GM15510 (cell line): ENCODE data around the gene SRRD.

Experiments used
- POLR2A ChIP-seq: IDR thresholded peaks from 3 replicates; pipeline ENCODE4 v1.6.1; 2011; ENCODE audit warnings: borderline replicate concordance; ENCODE audit not compliant: insufficient read length; ENCODE audit errors: extremely low read depth

The SRRD gene

DNA sequence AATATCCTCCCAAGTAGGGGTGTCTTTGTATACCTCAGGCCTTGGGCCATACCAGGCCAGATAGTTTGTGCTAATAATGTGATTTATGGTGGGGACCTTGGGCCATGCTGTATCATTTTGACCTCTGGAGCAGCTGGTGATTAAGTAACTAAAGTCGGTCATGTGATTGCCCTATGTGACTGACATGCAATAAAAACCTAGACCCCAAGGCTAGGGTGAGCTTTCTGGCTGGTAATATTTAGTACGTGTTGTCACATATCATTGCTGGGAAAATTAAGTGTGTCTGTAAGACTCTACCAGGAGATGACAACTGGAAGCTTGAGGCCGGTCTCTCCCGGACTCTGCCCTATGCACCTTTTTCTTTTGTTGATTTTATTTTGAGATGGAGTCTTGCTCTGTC lies 41.2 kb downstream of the SRRD start:
- no peak for TF ChIP-seq POLR2A

DNA sequence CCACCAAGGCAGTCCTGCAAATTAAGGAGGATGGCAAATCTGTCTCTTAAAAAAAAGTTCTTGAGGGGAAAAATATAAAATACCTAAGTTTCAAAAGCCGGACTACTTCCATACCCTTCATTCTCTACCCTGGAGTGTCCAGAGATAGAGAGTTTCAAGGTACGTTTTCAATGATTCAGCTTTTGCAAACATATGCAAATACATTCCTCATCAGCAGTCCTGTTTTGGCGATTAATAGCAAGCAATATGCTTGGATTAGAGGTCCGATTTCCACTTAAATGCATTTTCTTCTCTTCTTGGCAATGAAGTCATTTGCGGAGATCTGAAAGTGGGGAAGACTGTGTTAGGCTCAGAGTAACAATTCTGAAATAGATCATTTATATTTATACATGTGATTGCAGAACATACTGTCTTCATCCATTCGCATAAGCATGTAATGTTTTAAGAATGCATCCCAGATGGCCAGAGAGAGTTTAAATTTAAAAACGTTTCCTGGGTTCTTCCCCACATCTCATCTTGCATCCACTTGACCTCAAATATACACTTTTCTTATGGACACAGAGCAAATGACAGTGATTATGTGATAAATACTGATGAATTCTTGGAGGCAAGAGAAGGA lies 42.4 kb downstream of the SRRD start:
- no peak for TF ChIP-seq POLR2A

DNA sequence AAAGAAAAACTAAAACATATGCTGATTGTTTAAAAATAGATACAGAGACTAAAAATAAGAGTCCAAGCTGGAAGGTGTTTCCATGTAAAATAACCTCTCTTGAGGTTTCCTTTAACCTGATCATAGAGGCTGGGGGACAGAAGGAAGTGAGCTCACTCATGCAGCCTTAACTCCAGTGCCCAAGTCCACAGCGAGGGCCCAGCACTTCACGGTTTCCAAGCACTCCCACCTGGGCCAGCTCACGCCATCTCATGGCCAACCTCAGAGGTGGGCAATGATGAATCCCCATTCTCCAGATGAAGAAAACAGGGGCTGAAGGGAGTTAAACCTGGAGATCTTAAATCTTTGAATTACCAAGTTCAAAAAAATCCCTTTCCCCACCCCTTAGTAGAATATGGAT lies 43.5 kb downstream of the SRRD start:
- no peak for TF ChIP-seq POLR2A

DNA sequence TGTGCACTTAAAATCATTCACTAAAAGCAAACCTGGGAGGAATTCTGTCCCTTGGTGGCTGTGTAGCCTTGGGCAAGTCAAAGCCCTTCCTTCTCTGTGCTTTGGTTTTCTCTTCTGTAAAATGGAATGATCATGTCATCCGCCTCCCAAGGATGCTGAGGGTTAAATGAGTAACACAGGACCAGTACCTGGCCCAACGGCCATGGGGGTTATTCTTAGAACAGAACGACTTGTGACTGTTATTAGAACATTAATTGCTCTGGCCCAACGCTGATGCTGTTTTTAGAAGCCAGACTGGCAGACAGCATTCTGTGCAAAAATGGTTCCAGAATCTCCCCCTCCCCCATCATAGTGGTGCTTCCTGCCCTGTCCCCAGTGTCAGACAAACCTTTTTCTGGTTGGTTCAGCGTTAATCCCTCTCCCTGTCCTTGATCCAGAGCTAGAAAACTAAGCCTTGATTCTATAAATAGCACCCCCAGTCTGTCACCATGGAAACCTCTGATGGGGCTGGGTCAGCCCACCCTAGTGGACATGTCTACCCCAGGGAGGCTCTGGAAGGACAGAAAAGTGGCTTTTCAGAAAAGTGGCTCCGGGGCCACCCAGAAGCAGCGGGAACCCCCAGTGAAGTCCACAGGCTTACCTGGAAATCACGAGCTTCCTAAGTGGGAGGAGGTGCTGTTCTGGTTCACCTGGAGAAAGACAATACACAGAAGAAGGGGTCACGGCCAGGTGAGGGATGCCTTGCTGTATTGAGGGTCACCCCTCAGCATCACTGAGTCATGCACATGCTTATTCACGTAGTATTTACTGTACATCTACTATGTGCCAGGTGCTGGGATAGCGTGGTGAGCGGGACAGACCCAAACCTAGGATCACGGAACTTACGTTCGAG lies 44.1 kb downstream of the SRRD start:
- TF ChIP-seq POLR2A = no peak

DNA sequence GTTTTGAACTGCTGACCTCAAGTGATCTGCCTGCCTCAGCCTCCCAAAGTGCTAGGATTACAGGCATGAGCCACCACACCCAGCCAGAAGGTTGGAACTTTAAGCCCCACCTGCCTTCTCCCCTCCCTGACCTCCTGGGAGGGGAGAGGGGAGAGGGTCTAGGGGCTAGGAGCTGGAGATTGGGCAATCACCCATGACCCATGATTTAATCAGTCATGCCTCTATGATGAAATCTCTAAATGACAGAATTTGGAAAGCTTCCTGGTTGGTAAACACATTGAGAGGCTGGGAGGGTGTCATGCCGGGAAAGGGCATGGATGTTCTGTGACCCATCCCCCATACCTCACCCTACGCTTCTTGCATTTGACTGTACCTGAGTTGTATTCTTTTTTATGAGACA lies 45.7 kb downstream of the SRRD start:
- TF ChIP-seq POLR2A = no peak

DNA sequence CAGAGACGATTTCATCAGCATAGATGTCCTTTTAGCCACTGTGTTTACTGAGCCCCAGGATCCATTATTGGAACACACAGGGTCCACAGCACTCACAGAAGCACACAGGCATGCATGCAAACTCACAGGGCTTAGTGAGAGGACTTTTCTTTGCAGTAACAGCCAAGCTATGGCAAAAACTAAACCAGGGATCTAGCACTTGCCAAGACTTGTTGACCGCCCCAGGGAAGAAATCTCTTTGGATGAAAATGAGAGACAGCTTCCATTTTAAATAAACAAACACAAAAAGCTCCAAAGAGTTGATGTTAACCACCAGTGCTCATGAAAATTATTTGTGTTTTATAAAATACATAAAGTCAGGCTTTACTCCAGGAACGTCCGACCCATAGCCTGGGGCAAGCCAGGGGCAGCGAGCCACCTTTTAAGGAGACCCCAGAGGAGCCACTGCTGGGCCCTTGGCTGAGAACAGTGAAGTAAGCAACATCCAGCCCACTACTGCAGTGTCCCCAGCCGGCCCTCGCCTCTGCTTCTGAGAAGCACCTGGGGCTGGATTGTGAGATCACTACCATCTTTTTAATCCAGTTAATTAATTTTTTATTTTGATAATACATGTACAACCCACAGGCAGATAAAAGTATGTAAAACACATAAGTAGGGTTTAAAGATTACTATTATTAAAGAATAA lies 50.6 kb downstream of the SRRD start:
- no peak for TF ChIP-seq POLR2A

DNA sequence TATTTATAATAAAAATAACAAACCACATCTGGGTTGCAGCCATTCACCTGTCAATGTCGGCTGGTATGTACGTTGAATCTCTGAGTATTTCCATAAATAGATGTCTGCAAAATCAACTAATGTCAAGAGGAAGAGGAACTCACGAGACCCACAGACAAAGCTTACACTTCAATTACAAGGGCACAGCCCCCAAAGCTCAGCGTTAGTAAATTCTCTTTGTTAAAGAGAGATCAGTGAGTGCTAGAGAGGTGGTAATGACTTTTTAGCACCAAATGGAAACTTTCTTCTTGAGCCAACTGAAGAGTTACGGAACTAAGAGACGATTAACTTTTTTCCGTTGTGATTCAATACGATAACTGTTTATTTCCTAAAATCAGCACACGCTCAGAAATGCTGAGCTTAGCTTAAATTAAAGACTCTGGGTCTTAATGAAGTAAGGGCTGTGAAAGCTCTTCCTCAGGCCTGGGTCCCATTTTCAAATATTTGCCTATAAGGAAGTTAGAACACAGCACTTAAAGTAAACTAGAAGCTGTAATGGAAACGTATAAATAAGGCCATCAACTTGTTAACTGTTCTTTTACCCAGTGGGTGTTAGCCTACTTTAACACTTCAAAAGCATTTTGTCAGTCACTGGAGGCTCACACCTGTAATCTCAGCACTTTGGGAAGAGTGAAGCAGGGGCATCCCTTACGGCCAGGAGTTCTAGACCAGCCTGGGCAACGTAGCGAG lies 51.4 kb downstream of the SRRD start:
- no peak for TF ChIP-seq POLR2A

DNA sequence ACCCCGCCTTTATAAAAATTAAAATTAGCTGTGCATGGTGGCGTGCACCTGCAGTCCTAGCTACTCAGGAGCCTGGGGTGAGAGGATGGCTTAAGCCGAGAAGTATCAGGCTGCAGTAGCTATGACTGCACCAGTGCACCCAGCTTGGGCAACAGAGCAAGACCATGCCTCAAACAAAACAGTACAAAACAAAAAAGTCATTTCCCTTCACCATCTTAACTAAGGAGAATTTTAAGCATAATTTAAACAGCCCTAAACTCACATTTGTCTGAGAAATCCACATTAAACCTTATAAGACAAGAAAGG lies 51.9 kb downstream of the SRRD start:
- no peak for TF ChIP-seq POLR2A

DNA sequence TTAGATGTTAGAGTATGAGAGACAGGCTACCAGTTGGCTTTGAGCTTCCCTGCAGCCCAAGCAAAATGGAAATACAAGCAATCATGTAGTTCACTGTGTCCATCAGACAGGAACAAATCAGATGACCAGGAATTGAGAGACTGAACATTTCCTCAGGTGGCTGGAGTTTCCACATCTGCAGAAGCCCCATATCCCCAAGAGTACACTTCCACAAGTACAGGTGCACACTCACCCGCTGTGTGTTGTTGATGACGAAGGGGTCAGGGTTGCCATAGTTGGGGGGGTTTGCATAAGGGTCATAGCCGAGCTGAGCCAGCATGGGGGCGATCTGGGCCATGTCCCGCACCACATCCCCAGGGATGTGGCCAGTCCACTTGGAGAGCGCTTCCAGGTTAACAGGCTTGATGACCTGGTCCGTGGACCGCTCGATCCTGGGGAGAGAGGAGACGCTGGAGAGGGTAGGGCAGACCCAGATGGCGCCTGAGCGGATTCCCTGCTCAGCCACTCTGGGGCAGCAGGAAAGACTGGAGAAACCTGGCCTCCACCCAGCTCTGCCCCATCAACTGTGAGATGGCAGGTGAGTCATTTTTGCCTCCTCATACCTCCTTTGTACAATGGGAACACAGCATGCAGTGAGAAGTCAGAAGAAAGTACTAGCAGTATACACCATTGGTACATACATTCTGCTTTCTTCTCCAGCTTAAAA lies 52.5 kb downstream of the SRRD start:
- no peak for TF ChIP-seq POLR2A

DNA sequence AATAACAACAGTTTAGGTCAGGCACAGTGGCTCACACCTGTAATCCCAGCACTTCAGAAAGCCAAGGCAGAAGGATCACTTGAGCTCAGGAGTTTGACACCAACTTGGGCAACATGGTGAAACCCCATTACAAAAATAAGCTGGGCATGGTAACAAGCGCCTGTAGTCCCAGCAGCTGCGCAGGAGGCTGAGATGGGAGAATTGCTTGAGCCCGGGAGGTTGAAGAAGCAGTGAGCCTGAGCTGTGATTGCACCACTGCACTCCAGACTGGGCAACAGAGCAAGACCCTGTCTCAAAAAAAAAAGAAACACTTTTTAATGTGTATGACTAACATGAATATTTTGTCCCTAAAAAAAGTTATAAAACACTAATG lies 53.1 kb downstream of the SRRD start:
- TF ChIP-seq POLR2A = no peak

DNA sequence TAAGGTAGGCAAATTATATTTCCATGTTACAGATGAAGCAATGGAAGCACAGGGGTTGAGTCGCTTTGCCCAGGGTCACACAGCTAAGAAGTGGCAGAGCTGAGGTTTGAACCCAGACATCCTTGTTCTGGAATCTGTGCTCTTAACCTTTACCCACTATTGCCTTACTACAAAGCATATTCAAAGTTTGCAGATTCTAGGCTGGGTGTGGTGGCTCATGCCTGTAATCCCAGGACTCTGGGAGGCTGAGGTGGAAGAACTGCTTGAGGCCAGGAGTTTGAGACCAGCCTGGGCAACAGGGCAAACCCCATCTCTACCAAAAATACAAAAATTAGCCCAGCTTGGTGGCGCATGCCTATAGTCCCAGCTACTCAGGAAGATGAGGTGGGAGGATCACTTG lies 56.4 kb downstream of the SRRD start:
- TF ChIP-seq POLR2A = no peak

DNA sequence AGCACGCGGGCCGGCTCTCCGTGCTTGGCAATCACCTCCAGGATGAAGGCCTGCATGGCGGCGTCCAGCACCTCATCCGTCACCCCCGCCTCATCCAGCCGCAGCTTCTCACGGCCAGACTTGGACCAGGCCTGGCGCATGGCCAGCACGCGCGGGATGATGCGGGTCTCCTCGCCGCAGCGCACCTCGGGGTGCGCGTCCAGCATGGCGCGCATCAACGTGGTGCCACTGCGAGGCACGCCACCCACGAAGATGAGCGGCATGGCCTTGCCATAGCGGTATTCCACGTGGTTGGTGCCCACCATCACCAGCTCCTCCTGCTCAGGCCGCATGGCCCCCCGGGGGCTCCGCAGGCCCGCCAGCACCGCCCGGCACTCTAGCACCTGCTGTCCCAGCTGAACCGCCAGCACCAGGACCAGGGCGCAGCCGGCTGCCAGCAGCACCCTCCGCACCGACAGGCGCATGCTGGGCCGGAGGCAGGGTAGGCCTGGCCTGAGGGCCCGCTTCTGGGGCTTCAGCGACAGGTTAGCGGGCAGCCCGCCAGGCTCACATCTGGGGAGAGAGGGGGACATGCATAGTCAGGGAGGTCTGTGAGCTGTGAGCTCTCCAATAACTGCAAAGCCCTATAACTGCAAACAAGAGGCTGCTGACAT lies 57.6 kb downstream of the SRRD start:
- no peak for TF ChIP-seq POLR2A

DNA sequence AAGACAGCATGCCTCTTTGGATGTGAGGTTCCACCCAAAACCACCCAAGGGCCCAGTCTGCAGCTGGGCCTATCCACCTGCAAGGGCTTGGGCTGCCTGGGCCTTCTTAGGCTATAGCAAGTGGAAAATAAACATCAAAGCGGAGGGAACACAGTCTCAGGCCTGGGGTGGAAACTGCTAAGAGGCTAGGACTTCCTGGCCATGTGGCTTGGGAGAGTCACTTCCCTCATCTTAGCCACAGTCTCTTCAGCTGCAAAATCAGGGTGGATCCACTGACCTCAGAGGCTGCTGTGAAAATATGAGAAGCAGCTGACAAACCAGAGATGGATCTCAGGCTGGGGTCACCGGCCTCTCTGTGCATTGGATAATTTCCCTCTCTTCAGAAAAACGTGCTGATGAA lies 59.2 kb downstream of the SRRD start:
- no peak for TF ChIP-seq POLR2A
